Fibroblast of villous mesenchyme (primary cell): ENCODE results near the gene ELMOD3. TPM values are rescaled to one million over a fixed set of nuclear protein-coding genes. Genes with fewer than 3 reads are reported as not detected.

Experiments used
- DNase-seq: peaks from one replicate; pipeline ENCODE4 v3.0.0-alpha.2; 2010; ENCODE audit warnings: low read depth
- H3K4me3 ChIP-seq: 2 replicates; pipeline ENCODE4 v1.5.1; 2011; ENCODE audit warnings: low read depth, mild to moderate bottlenecking, low read length
- CTCF ChIP-seq: IDR thresholded peaks from 2 replicates; pipeline ENCODE4 v1.5.1; 2012; ENCODE audit warnings: low read depth, mild to moderate bottlenecking, low read length; ENCODE audit not compliant: insufficient read depth
- total RNA-seq: library from RNA; depleted of rRNA; stranded (reverse); fragments of >200 nt; gene quantifications from 2 replicates; pipeline ENCODE4 v1.2.3, GENCODE V29; 2012

ELMOD3 gene
- total RNA-seq, 1 donor: 19.4 TPM

DNA sequence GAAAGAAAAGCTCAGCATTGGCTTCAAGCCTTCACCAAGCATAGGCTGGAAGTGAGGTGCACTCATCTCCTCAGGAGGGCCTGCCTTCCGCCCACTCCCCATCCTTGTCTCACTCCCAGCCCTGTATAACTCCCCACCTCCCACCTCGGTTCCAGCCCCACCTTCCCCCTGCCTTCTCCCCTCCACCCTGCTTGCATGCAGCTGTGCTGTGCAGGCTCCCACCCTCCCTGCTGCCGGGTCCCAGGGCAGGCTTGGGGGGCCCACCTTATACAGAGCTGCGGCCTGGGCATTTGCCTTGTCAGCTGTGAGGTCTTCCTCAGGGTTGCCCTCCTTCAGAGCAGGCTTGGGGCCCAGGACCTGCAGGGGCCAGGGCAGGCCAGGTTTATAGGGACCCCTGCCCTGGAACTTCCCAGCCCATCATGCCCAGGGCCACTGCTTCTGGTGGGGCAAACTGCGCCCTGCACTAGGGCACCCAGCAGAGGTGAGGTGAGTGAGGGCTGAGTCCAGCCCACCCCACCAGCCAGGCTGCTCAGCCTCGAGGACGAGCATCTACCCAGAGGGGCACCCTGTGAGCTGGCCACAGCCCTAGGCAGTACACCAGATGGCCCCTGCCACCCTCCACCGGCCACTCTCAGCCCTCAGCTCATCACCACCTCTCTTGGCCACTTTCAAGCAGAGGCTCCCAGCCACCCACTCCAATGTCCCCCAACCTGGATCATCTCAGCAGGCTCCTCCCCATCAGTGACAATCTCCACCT lies 44.0 kb downstream of the ELMOD3 start:
- H3K4me3 ChIP-seq: no peak overlapping the region
- DNase-seq: no peak
- no peak for TF ChIP-seq CTCF

DNA sequence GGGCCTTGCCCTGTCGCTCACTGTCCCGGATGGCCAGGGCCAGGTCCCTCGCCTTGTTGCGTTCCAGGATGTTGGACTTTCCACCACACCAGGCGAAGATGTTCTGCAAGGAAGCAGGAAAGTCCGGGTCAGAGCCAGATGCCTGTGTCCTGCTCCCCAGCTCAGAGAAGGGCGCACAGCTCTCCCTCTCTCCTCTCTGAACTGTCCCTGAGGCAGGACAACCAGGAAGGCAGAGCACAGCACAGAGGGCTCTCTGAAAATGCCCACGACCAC lies 44.5 kb downstream of the ELMOD3 start:
- no peak for DNase-seq
- no peak overlapping the region for H3K4me3 ChIP-seq
- no peak for TF ChIP-seq CTCF

DNA sequence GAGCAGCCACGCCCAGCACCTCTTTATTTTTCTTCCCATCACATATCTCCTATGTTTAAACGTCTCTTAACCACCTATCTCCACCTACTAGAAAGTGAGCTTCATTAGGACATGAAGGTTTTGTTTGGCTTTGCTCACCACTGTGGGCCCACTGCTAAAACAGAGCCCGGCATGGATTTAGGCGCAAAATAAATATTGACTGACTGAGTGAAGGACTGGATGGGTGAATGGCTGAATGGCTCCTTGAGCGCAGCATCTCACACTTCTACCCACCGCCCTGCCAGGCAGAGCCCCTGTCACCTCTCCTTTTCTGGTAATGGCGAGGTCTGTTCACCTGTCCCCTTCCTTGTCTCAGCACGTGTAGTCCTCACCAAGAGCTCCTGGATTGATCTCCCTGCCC lies 45.5 kb downstream of the ELMOD3 start:
- TF ChIP-seq CTCF: no peak
- no peak overlapping the region for H3K4me3 ChIP-seq
- no peak for DNase-seq

GRCh38 chr2:85400541-85401463 lies 46.2 kb downstream of the ELMOD3 start:
- DNase-seq: no peak
- H3K4me3 ChIP-seq: no peak overlapping the region
- TF ChIP-seq CTCF: no peak

GRCh38 chr2:85401464-85401805 lies 46.9 kb downstream of the ELMOD3 start:
- no peak for TF ChIP-seq CTCF
- no peak overlapping the region for H3K4me3 ChIP-seq
- no peak for DNase-seq

GRCh38 chr2:85401844-85402243 lies 47.3 kb downstream of the ELMOD3 start:
- no peak for TF ChIP-seq CTCF
- no peak overlapping the region for H3K4me3 ChIP-seq
- DNase-seq: no peak
